ENCODE measurements around the gene ADK.

DNA sequence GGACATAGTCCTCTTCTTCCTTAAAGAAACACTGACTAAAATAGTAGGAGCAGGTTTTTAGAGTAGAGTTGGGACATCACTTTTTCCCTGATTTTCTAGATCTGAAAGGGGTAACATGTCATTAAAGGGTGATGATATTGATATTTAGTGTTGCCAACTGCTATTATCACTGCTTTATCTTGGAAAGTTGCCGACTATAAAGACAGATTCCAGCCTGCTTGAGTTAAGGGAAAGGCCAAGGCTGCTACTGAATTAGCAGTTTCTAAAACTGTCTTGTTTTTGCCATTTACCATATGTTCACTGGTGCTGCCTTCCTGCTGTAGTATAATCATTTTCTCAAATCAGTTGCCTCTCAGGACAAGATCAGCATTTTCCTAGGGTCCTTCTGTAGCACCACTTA, 30.1 kb upstream of the ADK start:
- TF ChIP-seq CTCF (optimal IDR thresholded peaks at IDR 0.05 in 1 of 3, IDR thresholded peaks at IDR 0.05 in 1 of 3, conservative IDR thresholded peaks at IDR 0.05 in 1 of 3; ENCODE audit: extremely low read depth in 1 of 3, insufficient read depth in 2 of 3, low read length in 3 of 3) (no peak), EZH2 (IDR thresholded peaks at IDR 0.05; ENCODE audit: low read length) (no peak)
